Neural cell (in vitro differentiated cells): ENCODE data around the gene DCTN1. TPM values are rescaled to one million over a fixed set of nuclear protein-coding genes. Genes with fewer than 3 reads are reported as not detected.

Source experiments
- H2AFZ ChIP-seq: fragments of 200-600, 300-800 bp; sonication (generic), shearing (Covaris generic); 2 replicates; pipeline ENCODE4 v1.6.0; 2014; ENCODE audit warnings: low read depth, mild to moderate bottlenecking, antibody characterized with exemption, low read length, moderate library complexity
- H3F3A ChIP-seq: fragments of 200-600 bp; shearing (Covaris generic); 2 replicates; pipeline ENCODE4 v1.6.1; 2016; ENCODE audit warnings: mild to moderate bottlenecking, moderate library complexity, mixed read lengths, antibody characterized with exemption, low read length; ENCODE audit not compliant: insufficient read depth, poor library complexity, severe bottlenecking
- H3K27ac ChIP-seq: fragments of 200-600, 300-800 bp; sonication (generic), shearing (Covaris generic); 2 replicates; pipeline ENCODE4 v1.5.1; 2014; ENCODE audit warnings: mild to moderate bottlenecking, low read length, moderate library complexity
- H3K27me3 ChIP-seq: fragments of 300-800, 200-600 bp; sonication (generic), shearing (Covaris generic); 2 replicates; pipeline ENCODE4 v1.6.0; 2014; ENCODE audit warnings: mild to moderate bottlenecking, low read depth, low read length, moderate library complexity; ENCODE audit not compliant: insufficient read depth
- H3K36me3 ChIP-seq: fragments of 300-800, 200-600 bp; sonication (generic), shearing (Covaris generic); 2 replicates; pipeline ENCODE4 v1.5.1; 2014; ENCODE audit warnings: mild to moderate bottlenecking, antibody characterized with exemption, low read length, moderate library complexity; ENCODE audit not compliant: insufficient read depth
- H3K4me2 ChIP-seq: fragments of 300-800, 200-600 bp; sonication (generic), shearing (Covaris generic); 2 replicates; pipeline ENCODE4 v1.6.0; 2014; ENCODE audit warnings: mild to moderate bottlenecking, low read length
- H3K4me3 ChIP-seq: fragments of 300-800, 200-600 bp; sonication (generic), shearing (Covaris generic); 2 replicates; pipeline ENCODE4 v1.5.1; 2014; ENCODE audit warnings: mild to moderate bottlenecking, low read length, moderate library complexity
- H3K79me2 ChIP-seq: fragments of 200-600 bp; shearing (Covaris generic); replicated peaks from 2 replicates; pipeline ENCODE4 v1.6.0; 2014; ENCODE audit warnings: mild to moderate bottlenecking, low read length, moderate library complexity; ENCODE audit not compliant: insufficient read depth
- H3K9ac ChIP-seq: fragments of 300-800, 200-600 bp; sonication (generic), shearing (Covaris generic); 2 replicates; pipeline ENCODE4 v1.6.1; 2016; ENCODE audit warnings: mild to moderate bottlenecking, low read length, mixed read lengths
- H3K9me2 ChIP-seq: fragments of 200-600 bp; shearing (Covaris generic); 2 replicates; pipeline ENCODE4 v1.6.1; 2016; ENCODE audit warnings: mild to moderate bottlenecking, low read length, mixed read lengths; ENCODE audit not compliant: insufficient read depth
- H3K9me3 ChIP-seq: fragments of 200-600, 300-800 bp; sonication (generic), shearing (Covaris generic); 2 replicates; pipeline ENCODE4 v1.6.1; 2016; ENCODE audit warnings: mild to moderate bottlenecking, mixed run types, low read length, moderate library complexity, mixed read lengths
- H4K20me1 ChIP-seq: fragments of 200-600 bp; shearing (Covaris generic); 2 replicates; pipeline ENCODE4 v1.6.1; 2016; ENCODE audit warnings: mild to moderate bottlenecking, mixed run types; ENCODE audit not compliant: insufficient read depth
- CTCF ChIP-seq: fragments of 450-650 bp; IDR thresholded peaks from 2 replicates; pipeline ENCODE4 v1.5.1; 2014; ENCODE audit warnings: antibody characterized with exemption, mild to moderate bottlenecking, moderate library complexity; ENCODE audit not compliant: poor library complexity, severe bottlenecking
- EP300 ChIP-seq: fragments of 450-650 bp; conservative IDR thresholded peaks from 2 replicates; pipeline ENCODE4 v1.6.1; 2014; ENCODE audit warnings: antibody characterized with exemption, mild to moderate bottlenecking, moderate library complexity; ENCODE audit not compliant: poor library complexity, severe bottlenecking
- EZH2 ChIP-seq: fragments of 200-600, 300-800 bp; shearing (Covaris generic), sonication (generic); IDR thresholded peaks from 2 replicates; pipeline ENCODE4 v1.6.1; 2014; ENCODE audit warnings: antibody characterized with exemption, low read length, borderline replicate concordance, mild to moderate bottlenecking; ENCODE audit not compliant: insufficient read depth, poor library complexity, severe bottlenecking
- MXI1 ChIP-seq: fragments of 450-650 bp; conservative IDR thresholded peaks from 2 replicates; pipeline ENCODE4 v1.6.1; 2014; ENCODE audit warnings: antibody characterized with exemption, mild to moderate bottlenecking; ENCODE audit not compliant: poor library complexity, severe bottlenecking
- POLR2AphosphoS5 ChIP-seq: IDR thresholded peaks from 2 replicates; pipeline ENCODE4 v1.6.1; 2012
- RAD21 ChIP-seq: fragments of 450-650 bp; conservative IDR thresholded peaks from 2 replicates; pipeline ENCODE4 v1.6.1; 2014; ENCODE audit warnings: antibody characterized with exemption, mild to moderate bottlenecking, moderate library complexity
- REST ChIP-seq: IDR thresholded peaks from 2 replicates; pipeline ENCODE4 v1.6.1; 2012; ENCODE audit warnings: borderline replicate concordance
- SMC3 ChIP-seq: fragments of 450-650 bp; conservative IDR thresholded peaks from 2 replicates; pipeline ENCODE4 v1.6.1; 2014; ENCODE audit warnings: antibody characterized with exemption, mild to moderate bottlenecking, moderate library complexity; ENCODE audit not compliant: poor library complexity
- TAF1 ChIP-seq: IDR thresholded peaks from 2 replicates; pipeline ENCODE4 v1.6.1; 2012; ENCODE audit warnings: low read depth
- polyA minus RNA-seq: library from RNA; depleted of rRNA, polyadenylated mRNA; stranded (reverse); fragments of >200 nt; gene quantifications from 2 replicates; pipeline ENCODE4 v1.2.3, GENCODE V29; 2014
- polyA plus RNA-seq: library from polyadenylated mRNA; depleted of rRNA; stranded (reverse); fragments of >200 nt; gene quantifications from 2 replicates; pipeline ENCODE4 v1.2.3, GENCODE V29; 2014

The DCTN1 gene
- polyA plus RNA-seq (160 and 183 TPM in 2 replicates), polyA minus RNA-seq (232 and 268 TPM in 2 replicates)

- H3K4me3 ChIP-seq: peak within 1 kb of the TSS; percentile 92
- peak within 1 kb of the TSS; percentile 57 for H2AFZ ChIP-seq
- H3K27me3 ChIP-seq: no peaks in the 10 kb centered on the region
- H3K9ac ChIP-seq: peak within 1 kb of the TSS; percentile 89
- no peaks in the 10 kb centered on the region for H3F3A ChIP-seq
- peak within 1 kb of the TSS; percentile 86 for H3K4me2 ChIP-seq
- peaks cover 3% of the 10 kb centered on the region for H3K36me3 ChIP-seq
- H3K9me2 ChIP-seq: no peaks in the 10 kb centered on the region
- peak within 1 kb of the TSS; percentile 89 for H3K27ac ChIP-seq
- H3K79me2 ChIP-seq: peaks cover 78% of the 10 kb centered on the region
- H4K20me1 ChIP-seq: no peaks in the 10 kb centered on the region
- H3K9me3 ChIP-seq: no peaks in the 10 kb centered on the region
- TF ChIP-seq SMC3 (peak; percentile 44), MXI1 (peak; percentile 82), POLR2AphosphoS5 (peak; percentile 87), EZH2 (no peak), CTCF (no peak), REST (no peak), EP300 (no peak), RAD21 (peak; percentile 29), TAF1 (peak; percentile 62)
Observed at GRCh38 chr2:74379851-74380789, at the start of gene DCTN1. TSS of gene DCTN1 (minus strand) at chr2:74380311. CDS start at chr2:74380037, 274 bp downstream.

GRCh38 chr2:74428675-74429074 is 48.6 kb upstream of the DCTN1 start:
- H4K20me1 ChIP-seq: no peaks in the 10 kb centered on the region
- H3K9me3 ChIP-seq: no peaks in the 10 kb centered on the region
- no peak overlapping the region for H2AFZ ChIP-seq
- H3F3A ChIP-seq: no peaks in the 10 kb centered on the region
- no peaks in the 10 kb centered on the region for H3K9me2 ChIP-seq
- H3K4me3 ChIP-seq: no peak overlapping the region
- no peak overlapping the region for H3K4me2 ChIP-seq
- H3K27ac ChIP-seq: no peak overlapping the region
- H3K36me3 ChIP-seq: no peaks in the 10 kb centered on the region
- TF ChIP-seq POLR2AphosphoS5 (no peak), CTCF (no peak)
- H3K79me2 ChIP-seq: no peaks in the 10 kb centered on the region
- no peaks in the 10 kb centered on the region for H3K27me3 ChIP-seq
- H3K9ac ChIP-seq: no peak overlapping the region
